CD4-positive, alpha-beta T cell treated with Interleukin-15 for 4 hours (primary cell): ENCODE results near the gene HOXB4.
"Not testable (repeated sequence)": the region's sequence is repeated elsewhere in the genome, so short reads cannot be mapped to it uniquely, and the experiment has no call there.

Experiments used
- DNase-seq: peaks from one replicate; pipeline ENCODE4 v3.0.0-alpha.2; 2020; ENCODE audit warnings: low spot score

Gene HOXB4

DNA sequence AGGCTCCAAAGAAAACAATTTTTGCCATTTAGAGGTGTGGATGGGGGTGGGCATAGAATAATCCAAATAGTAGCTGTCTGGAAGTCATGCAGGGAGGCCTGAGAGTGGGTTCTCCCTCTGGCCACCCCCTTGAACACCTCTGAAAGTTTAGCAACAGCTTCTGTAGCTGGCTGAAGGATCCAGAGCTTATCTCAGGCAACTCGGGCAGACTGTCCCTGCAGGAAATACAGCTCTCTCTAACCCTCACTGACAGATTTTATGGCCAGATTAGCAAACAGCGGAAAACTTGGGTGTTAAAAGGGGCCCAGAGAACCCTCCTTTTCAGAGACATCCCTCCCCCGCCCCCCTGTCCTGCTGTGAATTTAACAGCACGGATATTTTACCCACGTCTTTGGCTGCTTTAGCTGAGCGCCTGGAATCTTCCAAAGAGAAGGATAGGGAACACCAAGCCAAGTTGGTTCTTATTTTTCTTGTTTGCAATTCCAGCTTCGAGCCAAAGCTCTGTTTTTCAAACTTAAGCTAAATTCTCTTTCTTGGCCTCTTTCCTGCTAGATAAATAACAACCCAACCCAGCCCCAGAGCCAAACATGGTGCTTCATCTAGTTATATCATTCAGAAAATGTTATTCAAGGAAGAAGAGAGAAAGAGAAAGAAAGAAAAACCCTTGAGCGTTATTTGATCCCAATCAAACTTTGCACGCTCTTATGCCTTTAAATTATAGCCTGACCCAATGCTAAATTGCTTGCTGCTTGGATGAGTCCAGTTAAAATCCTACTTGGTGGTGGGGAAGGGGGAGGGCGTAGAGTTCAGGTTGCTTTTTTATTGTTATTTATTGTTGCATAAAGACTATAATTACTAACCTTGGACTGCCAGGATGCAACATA is 31.0 kb downstream of the HOXB4 start:
- DNase-seq, result peak; percentile 6

GRCh38 chr17:48546137-48546923 is 31.8 kb downstream of the HOXB4 start:
- DNase-seq, result no peak

DNA sequence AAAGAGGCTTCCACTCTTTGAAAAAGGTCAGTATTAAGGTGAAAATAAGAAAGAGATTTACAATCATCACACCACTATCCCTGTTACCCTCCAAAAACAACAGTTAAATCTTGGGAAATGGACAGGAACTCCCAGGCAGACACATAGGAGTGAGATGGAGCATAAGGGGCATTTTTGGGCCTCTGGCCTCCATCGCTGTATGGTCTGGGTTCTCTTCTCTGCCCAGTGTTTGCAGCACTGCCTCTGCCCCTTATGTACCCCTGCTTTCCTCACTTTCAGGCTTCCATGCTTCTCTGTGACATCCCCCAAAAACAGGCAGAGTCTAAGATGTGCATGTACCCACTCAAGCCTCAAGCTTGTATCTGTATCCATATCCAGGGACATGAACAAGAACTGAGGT is 32.6 kb downstream of the HOXB4 start:
- DNase-seq, result no peak

- DNase-seq, result no peak
Measured at GRCh38 chr17:48545022-48545375, 33.2 kb downstream of the HOXB4 start, which contains the start of gene HOXB2. Gene HOXB2, minus strand, starts transcription at chr17:48545109. Its CDS starts 198 bp downstream, at chr17:48544911.

- peak; percentile 41 for DNase-seq
Measured at GRCh38 chr17:48544349-48545021, 33.7 kb downstream of the HOXB4 start.

- no peak for DNase-seq
Measured at GRCh38 chr17:48543854-48544348, 34.2 kb downstream of the HOXB4 start.

- peak; percentile 67 for DNase-seq
Measured at GRCh38 chr17:48543107-48543853, 34.9 kb downstream of the HOXB4 start.

GRCh38 chr17:48542698-48543106 is 35.4 kb downstream of the HOXB4 start:
- DNase-seq, result no peak

GRCh38 chr17:48542114-48542656 is 36.0 kb downstream of the HOXB4 start:
- peak; percentile 25 for DNase-seq

DNA sequence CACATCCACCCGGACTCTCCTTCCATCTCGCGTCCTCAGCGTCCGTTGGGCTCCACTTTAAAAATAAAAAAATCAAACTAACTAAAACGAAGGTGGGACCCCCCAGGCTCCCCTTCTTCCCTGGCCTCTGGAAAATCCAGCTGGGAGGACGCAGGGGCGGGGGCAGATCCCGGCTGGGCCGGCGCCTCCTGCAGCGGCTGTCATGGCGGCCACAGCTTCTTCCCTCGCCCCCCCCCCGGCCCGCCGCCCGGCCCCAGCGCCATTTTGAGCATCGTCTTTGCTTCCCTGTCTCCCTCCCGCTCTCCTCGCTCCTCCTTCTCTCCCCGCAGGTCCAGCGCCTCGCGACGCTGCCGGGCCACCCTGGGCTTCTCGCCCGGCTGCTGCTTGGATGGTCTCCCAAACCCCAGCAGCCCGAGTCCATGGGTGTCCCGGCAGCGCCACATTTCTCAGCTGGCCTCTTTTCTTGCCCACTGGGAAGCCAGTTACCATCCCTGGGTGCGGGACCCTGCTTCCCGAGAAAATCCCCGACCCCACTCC is 36.5 kb downstream of the HOXB4 start:
- DNase-seq, result peak; percentile 37

- peak; percentile 3 for DNase-seq
Measured at GRCh38 chr17:48541036-48541576, 37.0 kb downstream of the HOXB4 start.

GRCh38 chr17:48540213-48540612 is 37.9 kb downstream of the HOXB4 start:
- no peak for DNase-seq

DNA sequence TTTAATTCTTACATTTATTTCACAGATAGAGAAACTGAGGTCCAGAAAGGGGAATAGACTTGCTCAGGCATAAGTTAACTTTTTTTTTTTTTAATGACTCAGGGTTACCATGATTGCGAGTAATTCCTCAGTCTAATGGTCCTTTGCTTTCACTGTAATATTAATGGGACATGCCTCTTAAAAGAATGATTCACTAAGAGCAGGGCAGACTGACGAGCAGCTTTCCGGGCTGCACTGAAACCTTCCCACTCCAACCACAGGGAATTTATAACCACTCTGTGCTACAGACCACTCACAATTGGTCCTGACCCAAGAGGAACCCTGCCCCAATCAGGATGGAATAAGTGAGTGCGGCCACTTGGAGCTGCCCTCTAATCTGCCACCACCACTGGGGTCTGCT is 39.0 kb downstream of the HOXB4 start:
- DNase-seq, result no peak

DNA sequence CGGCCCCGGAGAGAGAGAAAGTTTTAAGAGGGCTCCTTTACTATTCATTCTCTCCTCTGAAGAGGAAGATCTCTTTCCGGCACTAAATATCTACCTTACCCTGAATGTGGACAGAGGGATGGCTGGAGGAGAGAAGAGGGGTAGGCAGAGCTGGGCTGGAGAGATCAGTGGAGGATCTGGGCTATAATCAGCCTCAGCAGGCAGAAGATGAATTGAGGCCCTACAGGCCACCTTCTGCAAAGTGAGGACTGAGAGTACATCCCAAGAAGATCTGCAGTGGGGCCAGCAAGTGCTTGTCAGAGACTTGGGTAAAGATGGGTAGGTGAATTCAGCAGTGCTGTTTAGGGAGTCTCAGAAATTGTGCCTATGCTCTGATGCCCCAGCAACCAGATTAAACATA is 40.8 kb downstream of the HOXB4 start:
- no peak for DNase-seq

- not testable (repeated sequence) for DNase-seq
Measured at GRCh38 chr17:48535793-48536559, 42.2 kb downstream of the HOXB4 start.

- no peak for DNase-seq
Measured at GRCh38 chr17:48532261-48532660, 45.9 kb downstream of the HOXB4 start.

DNA sequence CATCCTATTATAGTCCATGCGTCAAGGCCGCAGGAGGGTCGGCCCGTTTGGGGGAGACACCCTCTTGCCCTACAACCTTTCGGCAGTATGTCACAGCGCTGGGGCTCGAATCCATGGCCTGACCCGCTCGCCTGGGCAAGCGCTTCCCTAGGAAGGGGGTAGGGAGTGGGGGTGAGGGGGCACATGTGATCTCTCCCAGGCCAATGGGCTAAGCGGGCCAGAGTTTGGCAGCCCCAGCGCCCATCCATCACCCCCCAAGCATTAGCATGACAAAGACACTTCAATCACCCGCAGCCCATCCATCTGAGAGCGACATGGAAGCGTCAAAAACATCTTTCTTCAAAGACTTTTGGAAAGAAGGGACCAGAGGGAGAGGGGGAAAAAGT is 47.3 kb downstream of the HOXB4 start, which contains the start of gene HOXB1:
Gene HOXB1 (minus strand): TSS at position 125 of the 386 bp plus-strand sequence. CDS start 107 bp downstream, at position 18.
- no peak for DNase-seq

DNA sequence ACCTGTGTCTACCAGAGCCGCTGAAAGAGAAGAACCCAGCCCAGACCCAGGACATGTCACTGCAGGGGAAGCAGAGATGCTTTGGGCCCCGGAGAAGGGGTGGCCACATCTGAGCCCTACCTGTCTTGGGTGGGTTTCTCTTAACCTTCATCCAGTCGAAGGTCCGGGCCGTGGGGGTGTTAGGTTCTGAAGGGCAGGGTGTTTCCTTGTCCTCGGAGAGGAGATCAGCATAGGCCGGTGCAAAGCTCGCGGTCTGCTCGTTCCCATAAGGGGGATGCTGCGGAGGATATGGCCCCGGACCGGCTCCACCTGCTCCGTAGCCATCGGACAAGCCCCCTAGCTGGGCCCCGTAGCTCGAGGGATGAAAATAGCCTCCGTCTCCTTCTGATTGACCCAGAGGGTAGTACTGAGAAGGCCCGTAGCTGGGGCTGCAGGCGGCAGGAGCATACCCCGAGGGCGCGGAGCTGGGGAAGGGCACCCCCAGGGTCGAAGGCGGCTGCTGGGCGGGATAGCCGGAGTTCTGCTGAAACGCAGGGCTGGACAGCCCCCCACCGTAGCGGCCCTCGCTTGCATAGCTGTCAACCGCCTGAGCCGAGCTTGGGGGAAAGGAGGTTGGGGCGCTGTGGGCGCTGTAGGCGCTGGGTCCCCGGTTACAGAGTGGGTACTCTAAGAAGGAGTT is 47.8 kb downstream of the HOXB4 start:
- no peak for DNase-seq

DNA sequence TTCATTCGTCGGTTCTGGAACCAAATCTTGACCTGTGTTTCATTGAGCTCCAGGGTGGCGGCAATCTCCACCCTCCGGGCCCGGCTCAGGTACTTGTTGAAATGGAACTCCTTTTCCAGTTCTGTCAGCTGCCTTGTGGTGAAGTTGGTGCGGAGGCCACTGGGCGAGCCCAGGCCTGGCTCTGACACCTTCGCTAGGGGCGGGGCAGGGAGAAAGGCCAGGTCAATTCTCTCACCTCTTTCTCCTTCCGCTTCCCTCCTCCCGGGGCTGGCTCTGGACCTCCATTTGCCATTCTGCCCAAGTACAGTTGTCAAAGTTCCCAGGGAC is 48.5 kb downstream of the HOXB4 start:
- no peak for DNase-seq
